ENCODE results near the gene TGFBRAP1.

The TGFBRAP1 gene

GRCh38 chr2:105241443-105241842 lies 88.1 kb downstream of the TGFBRAP1 start, which contains the start of gene GPR45:
TSS of gene GPR45 (plus strand) at chr2:105241743. CDS start at chr2:105241859, 116 bp downstream.
- Mint-ChIP-seq H3K9me3 (no peaks in the 10 kb centered on the region), H3K27ac (no peak within 1 kb of the TSS), H3K4me1 (ENCODE audit: low read depth) (no peaks in the 10 kb centered on the region), H3K27me3 (ENCODE audit: low read depth) (no peaks in the 10 kb centered on the region), H3K4me3 (no peak within 1 kb of the TSS), H3K36me3 (ENCODE audit: low read depth) (no peaks in the 10 kb centered on the region)
- DNase-seq (ENCODE audit: low spot score): no peak

DNA sequence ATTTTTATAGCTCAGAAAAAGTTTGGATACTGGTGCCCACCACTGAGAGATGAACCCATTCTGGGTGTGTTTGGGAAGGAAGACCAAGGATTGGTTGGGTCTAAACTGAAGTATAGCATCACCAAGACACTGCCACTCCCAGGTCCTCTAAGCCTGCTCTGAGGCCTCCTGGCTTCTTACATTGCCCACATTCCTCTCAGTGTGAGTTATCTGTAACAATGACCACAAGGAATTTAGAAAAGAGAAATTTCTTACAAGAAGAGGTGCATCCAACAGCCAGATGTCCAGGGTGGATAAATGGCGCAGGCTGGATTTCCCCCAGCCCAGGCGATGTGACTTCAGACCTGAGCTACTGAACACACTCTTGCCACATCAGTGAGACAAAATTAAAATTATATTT lies 89.6 kb downstream of the TGFBRAP1 start:
- Mint-ChIP-seq H3K36me3 (ENCODE audit: low read depth) (no peaks in the 10 kb centered on the region), H3K4me1 (ENCODE audit: low read depth) (peaks cover 7% of the 10 kb centered on the region), H3K27ac (no peak overlapping the region), H3K27me3 (ENCODE audit: low read depth) (peaks cover 6% of the 10 kb centered on the region), H3K4me3 (no peak overlapping the region), H3K9me3 (no peaks in the 10 kb centered on the region)
- DNase-seq (ENCODE audit: low spot score): no peak

DNA sequence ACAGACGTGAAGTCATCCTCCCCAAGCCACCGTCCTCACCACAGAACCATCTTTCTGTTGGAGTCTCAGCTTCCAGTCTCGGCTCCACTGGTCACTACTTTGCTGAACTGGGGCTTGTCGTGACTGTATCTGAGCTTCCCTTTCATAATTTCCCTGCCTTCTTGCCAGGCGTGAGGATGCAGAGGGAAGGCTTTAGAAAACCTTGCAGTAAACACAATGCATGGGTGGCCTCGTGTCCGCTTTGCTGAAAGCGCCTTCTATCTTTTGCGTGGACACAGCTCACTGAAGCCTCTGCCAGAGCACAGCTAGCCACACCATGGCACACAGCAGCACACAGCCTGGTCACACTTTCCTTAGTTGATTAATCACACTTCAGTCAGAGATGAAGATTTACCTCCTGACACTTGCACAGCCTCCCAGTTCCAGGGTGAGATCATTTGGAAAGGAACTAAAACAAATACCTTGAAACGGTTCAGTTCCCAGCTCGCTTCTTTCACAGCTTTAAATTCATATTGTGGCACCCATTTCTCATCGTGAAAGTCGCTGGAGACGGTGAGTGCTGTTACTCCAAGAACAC lies 90.8 kb downstream of the TGFBRAP1 start:
- H3K4me3 Mint-ChIP-seq: no peak overlapping the region
- H3K27me3 Mint-ChIP-seq (ENCODE audit: low read depth): peaks cover 6% of the 10 kb centered on the region
- H3K4me1 Mint-ChIP-seq (ENCODE audit: low read depth): peaks cover 7% of the 10 kb centered on the region
- H3K9me3 Mint-ChIP-seq: no peaks in the 10 kb centered on the region
- H3K36me3 Mint-ChIP-seq (ENCODE audit: low read depth): no peaks in the 10 kb centered on the region
- DNase-seq (ENCODE audit: low spot score): no peak
- H3K27ac Mint-ChIP-seq: no peak overlapping the region

DNA sequence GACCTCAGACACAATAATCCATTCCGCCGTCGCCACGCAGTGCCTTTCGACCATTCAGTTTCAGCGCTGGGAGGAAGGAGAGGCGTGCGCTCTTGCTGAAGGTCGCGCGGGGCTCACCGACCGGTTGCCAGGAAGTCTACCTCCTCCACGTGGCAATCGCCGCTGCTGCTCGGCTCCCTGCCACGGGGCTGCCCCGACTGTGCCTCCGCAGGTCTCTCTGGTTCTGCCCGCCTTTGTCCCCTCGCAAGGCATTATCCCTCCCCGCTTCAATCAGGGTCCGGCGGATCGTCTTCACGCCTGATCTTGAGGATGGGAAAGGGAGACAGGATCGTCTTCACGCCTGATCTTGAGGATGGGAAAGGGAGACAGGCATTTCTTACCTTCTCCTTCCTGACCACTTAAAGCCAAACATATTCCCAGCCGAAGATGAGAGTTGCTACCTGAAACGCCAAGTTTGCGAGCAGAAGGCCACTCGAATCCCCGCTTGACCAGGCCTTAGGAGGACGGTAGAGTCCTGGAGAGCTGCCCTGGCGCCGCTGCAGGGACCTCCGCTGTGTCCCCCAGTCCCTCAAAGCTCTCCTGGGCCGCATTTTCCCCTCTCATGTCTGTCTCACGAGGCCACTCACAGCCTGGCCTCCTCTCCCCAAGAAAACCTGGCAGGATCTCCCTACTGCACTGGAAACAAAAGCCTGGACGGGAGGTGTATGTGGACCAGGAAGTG lies 92.3 kb downstream of the TGFBRAP1 start:
- Mint-ChIP-seq H3K4me1 (ENCODE audit: low read depth) (peaks cover 7% of the 10 kb centered on the region), H3K36me3 (ENCODE audit: low read depth) (no peaks in the 10 kb centered on the region), H3K9me3 (no peaks in the 10 kb centered on the region), H3K27ac (no peak overlapping the region), H3K4me3 (no peak overlapping the region), H3K27me3 (ENCODE audit: low read depth) (peaks cover 6% of the 10 kb centered on the region)
- DNase-seq (ENCODE audit: low spot score): no peak

DNA sequence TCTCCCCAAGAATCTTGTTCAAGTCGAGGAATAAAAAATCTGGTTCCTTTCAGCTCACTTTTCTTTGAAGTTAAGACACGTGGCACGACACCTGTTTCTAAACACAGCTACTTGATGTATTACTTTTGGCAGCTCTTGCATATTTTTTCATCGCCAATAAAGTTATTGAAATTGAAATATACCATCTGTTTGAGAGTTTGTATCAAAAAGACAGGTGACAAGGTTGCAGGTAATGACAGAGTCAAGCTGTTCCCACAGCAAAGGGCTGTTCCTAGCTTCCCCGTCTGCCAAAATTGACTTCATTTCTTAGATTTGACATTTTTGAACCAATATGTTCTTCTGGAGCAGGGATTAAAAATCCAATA lies 93.5 kb downstream of the TGFBRAP1 start:
- peaks cover 7% of the 10 kb centered on the region for H3K4me1 Mint-ChIP-seq (ENCODE audit: low read depth)
- H3K4me3 Mint-ChIP-seq: no peak overlapping the region
- no peak for DNase-seq (ENCODE audit: low spot score)
- H3K27me3 Mint-ChIP-seq (ENCODE audit: low read depth): peaks cover 6% of the 10 kb centered on the region
- no peaks in the 10 kb centered on the region for H3K36me3 Mint-ChIP-seq (ENCODE audit: low read depth)
- H3K9me3 Mint-ChIP-seq: no peaks in the 10 kb centered on the region
- H3K27ac Mint-ChIP-seq: no peak overlapping the region

DNA sequence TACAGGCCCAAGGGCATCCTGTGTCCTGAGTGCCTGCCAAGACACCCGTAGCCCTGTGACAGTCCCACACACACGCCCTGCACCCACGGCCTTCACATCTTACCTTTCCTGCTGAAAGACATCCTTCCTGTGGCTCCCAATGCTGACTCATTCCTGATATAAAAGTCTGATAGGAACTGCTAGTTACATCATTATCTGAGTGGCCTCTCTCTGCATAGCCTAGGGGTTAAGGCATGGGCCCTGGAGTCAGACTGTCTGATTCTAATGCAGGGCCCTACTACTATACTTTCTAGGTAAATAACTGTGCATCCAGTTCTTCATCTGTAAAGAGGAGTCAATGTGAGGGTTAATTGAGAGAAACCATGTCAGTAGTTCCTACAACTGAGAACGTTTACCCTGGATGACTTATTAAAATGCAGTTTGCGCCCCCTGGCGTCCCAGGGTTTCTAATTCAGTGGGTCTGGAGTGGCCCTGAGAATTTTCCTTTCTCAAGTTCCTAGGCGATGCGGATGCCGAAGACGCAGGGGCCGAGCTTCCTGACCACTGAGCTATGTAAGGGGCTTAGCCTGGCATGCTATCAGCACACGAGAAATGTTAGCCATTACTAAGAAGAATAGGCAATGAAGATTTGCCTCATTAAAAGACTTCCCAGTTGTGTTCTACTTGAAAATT lies 94.0 kb downstream of the TGFBRAP1 start:
- H3K36me3 Mint-ChIP-seq (ENCODE audit: low read depth): no peaks in the 10 kb centered on the region
- H3K4me3 Mint-ChIP-seq: no peak overlapping the region
- peak; percentile 48 for DNase-seq (ENCODE audit: low spot score)

GRCh38 chr2:105231232-105231619 lies 98.3 kb downstream of the TGFBRAP1 start:
- Mint-ChIP-seq H3K36me3 (ENCODE audit: low read depth) (no peaks in the 10 kb centered on the region), H3K9me3 (no peaks in the 10 kb centered on the region), H3K4me3 (no peak overlapping the region), H3K4me1 (ENCODE audit: low read depth) (peaks cover 7% of the 10 kb centered on the region), H3K27me3 (ENCODE audit: low read depth) (peaks cover 12% of the 10 kb centered on the region), H3K27ac (no peak overlapping the region)
- DNase-seq (ENCODE audit: low spot score): no peak

More for the DNA sequence above, 94.0 kb downstream of the TGFBRAP1 start:
- Mint-ChIP-seq H3K27me3 (ENCODE audit: low read depth) (peaks cover 6% of the 10 kb centered on the region), H3K27ac (no peak overlapping the region), H3K9me3 (no peaks in the 10 kb centered on the region), H3K4me1 (ENCODE audit: low read depth) (peaks cover 7% of the 10 kb centered on the region)

DNA sequence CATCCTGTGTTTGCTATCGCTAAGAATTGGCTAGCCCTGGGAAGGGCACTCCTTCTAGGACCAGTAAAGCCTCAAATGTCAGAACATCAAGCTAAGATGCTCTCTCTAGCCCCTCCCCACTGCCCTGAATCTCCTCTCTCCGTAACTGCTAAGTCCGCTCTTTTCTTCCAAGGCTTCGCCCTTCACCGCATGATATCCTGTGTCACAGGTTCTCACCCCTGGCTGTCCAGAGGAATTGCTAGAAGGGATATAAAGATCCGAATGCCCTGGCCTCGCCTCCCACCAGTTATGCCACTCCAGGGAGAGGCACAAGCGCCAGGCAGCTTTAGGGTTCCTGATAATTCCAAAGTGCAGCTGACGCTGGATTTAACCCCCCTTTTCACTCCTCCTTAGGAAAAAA lies 105.1 kb downstream of the TGFBRAP1 start:
- H3K27me3 Mint-ChIP-seq (ENCODE audit: low read depth): peaks cover 7% of the 10 kb centered on the region
- H3K9me3 Mint-ChIP-seq: no peaks in the 10 kb centered on the region
- H3K27ac Mint-ChIP-seq: no peak overlapping the region
- no peak overlapping the region for H3K4me3 Mint-ChIP-seq
- H3K4me1 Mint-ChIP-seq (ENCODE audit: low read depth): no peaks in the 10 kb centered on the region
- H3K36me3 Mint-ChIP-seq (ENCODE audit: low read depth): no peaks in the 10 kb centered on the region
- no peak for DNase-seq (ENCODE audit: low spot score)

DNA sequence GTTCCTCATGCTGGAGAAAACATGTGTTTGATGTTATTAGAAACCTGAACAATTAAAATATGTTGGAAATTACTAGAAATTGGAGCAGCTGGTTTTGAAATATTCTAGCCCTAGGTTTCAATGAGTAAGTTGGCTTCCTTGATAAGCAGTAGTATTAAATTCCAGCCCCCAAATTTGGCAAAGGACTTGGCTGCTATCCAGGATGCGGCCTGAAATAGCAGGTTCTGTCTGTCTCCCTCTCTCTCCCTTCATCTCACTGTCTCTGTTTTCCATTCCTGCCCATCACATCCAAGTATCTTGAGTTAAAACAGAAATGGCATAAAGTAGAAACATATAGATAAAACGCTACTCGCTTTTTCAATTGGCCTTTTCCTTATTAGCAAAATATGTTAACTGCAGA lies 108.9 kb downstream of the TGFBRAP1 start:
- peaks cover 2% of the 10 kb centered on the region for H3K27me3 Mint-ChIP-seq (ENCODE audit: low read depth)
- no peaks in the 10 kb centered on the region for H3K36me3 Mint-ChIP-seq (ENCODE audit: low read depth)
- H3K9me3 Mint-ChIP-seq: no peaks in the 10 kb centered on the region
- H3K4me1 Mint-ChIP-seq (ENCODE audit: low read depth): no peaks in the 10 kb centered on the region
- no peak overlapping the region for H3K4me3 Mint-ChIP-seq
- H3K27ac Mint-ChIP-seq: no peak overlapping the region
- no peak for DNase-seq (ENCODE audit: low spot score)

- peaks cover 2% of the 10 kb centered on the region for H3K27me3 Mint-ChIP-seq (ENCODE audit: low read depth)
- no peak for DNase-seq (ENCODE audit: low spot score)
- H3K9me3 Mint-ChIP-seq: no peaks in the 10 kb centered on the region
- no peak overlapping the region for H3K4me3 Mint-ChIP-seq
- H3K36me3 Mint-ChIP-seq (ENCODE audit: low read depth): no peaks in the 10 kb centered on the region
- H3K27ac Mint-ChIP-seq: no peak overlapping the region
- H3K4me1 Mint-ChIP-seq (ENCODE audit: low read depth): peaks cover 3% of the 10 kb centered on the region
Measured at GRCh38 chr2:105215586-105216192, 113.8 kb downstream of the TGFBRAP1 start.

Measured in T-helper 2 cell treated with Interferon-gamma antibody and Interleukin-4, amounts not matched to agents 5 μg/mL and 100 μg/mL, for 36 hours (primary cell).